ENCODE measurements around the gene CFAP126. TPM values are rescaled to one million over a fixed set of nuclear protein-coding genes. Genes with fewer than 3 reads are reported as not detected.
A peak's percentile ranks its signal among the peaks of the same experiment; 100 is the strongest.

CFAP126 gene
- total and polyA plus RNA-seq, 8 donors = 0.34 to 0.87 (median 0.47) TPM; not detected in 5

DNA sequence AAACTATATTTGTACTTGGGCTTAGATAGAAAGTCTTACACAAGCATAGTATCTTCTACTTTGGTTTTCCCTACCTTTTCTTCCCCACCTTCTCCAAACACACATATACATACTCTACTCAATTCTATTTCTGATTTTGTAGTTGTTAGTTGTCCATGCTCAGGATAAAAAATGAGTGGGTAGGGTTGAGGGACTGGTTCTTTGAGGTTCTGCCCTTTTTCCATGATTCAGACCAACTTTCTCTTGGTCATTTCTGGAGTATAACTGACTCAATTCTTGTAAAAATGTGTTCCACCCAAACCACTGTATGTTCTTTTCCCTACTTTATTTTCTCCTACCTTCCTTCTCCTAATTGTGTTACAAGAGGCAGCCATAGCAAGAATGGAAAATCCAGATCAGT is 3.3 kb downstream of the CFAP126 start:
- intact Hi-C loops (cut with DNase I) = no loop called here
- no peaks in the 10 kb centered on the region for H3K9me3 ChIP-seq
- no peaks in the 10 kb centered on the region for H3K27me3 ChIP-seq
- no peak for FAIRE-seq
- TF ChIP-seq, protein P1, sequence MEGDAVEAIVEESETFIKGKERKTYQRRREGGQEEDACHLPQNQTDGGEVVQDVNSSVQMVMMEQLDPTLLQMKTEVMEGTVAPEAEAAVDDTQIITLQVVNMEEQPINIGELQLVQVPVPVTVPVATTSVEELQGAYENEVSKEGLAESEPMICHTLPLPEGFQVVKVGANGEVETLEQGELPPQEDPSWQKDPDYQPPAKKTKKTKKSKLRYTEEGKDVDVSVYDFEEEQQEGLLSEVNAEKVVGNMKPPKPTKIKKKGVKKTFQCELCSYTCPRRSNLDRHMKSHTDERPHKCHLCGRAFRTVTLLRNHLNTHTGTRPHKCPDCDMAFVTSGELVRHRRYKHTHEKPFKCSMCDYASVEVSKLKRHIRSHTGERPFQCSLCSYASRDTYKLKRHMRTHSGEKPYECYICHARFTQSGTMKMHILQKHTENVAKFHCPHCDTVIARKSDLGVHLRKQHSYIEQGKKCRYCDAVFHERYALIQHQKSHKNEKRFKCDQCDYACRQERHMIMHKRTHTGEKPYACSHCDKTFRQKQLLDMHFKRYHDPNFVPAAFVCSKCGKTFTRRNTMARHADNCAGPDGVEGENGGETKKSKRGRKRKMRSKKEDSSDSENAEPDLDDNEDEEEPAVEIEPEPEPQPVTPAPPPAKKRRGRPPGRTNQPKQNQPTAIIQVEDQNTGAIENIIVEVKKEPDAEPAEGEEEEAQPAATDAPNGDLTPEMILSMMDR (IDR thresholded peaks at IDR 0.05) = no peak
- H3K36me3 ChIP-seq = no peaks in the 10 kb centered on the region
- no peak overlapping the region for H3K4me3 ChIP-seq
- no peak overlapping the region for H3K27ac ChIP-seq
- peaks cover 0 to 4% (median 0%) of the 10 kb centered on the region in 3 donors for H3K4me1 ChIP-seq
- DNase-seq = no peak
- no peak for ATAC-seq

DNA sequence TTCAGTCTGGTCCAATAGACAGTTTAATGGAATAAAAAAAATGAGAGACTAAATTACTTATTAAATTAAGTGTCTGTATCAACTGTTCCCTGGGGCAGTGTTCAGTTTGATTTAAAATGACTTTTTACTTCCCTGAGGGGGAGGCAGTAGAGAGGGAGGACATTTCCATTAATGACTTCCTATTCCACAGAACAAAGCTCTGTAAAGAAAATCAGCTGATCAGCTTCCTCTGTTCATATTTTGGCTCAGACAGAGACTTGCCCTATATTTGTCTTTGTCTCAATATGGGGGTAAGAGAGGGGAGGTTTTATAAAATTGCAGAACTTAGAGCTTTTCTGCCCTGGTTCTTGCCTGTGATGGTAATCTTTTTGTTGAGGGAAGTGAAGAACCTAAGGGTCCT is 8.4 kb downstream of the CFAP126 start:
- peak in 3 of 4 donors; percentile 24 to 74 (median 71) for ATAC-seq

DNA sequence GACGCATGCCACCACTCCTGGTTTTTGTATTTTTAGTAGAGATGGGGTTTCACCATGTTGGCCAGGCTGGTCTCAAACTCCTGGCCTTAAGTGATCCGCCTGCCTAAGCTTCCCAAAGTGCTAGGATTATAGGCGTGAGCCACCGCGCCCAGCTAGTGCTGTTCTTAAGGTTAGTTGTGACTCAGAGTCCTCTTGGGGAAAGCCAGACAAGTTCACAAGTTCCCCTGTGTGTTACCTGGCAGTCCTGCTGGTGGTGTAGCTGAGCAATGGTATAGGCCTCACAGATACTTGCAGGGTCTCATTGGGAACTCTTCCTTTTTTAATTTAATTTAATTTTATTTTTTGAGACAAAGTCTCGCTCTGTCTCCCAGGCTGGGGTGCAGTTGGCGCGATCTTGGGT is 10.6 kb downstream of the CFAP126 start:
- Histone ChIP-seq H3K9me3 (no peaks in the 10 kb centered on the region), H3K4me3 (no peak overlapping the region), H3K27me3 (no peaks in the 10 kb centered on the region), H3K27ac (no peak overlapping the region), H3K36me3 (no peaks in the 10 kb centered on the region), H3K4me1 (no peaks in the 10 kb centered on the region)
- DNase-seq (no peak), ATAC-seq (no peak), FAIRE-seq (no peak)
- 98 to 99% methylated on average over 8 of the region's 8 CpGs for WGBS, 2 donors
- intact Hi-C loops (cut with DNase I) = no loop called here
- TF ChIP-seq, protein P1 (IDR thresholded peaks at IDR 0.05) = no peak

More for the DNA sequence above, 8.4 kb downstream of the CFAP126 start:
- H3K4me3 ChIP-seq = no peak overlapping the region
- H3K27ac ChIP-seq = peak overlapping the region in 1 of 4 donors; percentile 20
- H3K9me3 ChIP-seq = no peaks in the 10 kb centered on the region
- no peaks in the 10 kb centered on the region for H3K4me1 ChIP-seq
- DNase-seq = no peak
- no peaks in the 10 kb centered on the region for H3K36me3 ChIP-seq
- no peak for FAIRE-seq
- H3K27me3 ChIP-seq = no peaks in the 10 kb centered on the region
- TF ChIP-seq, protein P1 (IDR thresholded peaks at IDR 0.05) = no peak
- intact Hi-C loops (cut with DNase I) = no loop called here

DNA sequence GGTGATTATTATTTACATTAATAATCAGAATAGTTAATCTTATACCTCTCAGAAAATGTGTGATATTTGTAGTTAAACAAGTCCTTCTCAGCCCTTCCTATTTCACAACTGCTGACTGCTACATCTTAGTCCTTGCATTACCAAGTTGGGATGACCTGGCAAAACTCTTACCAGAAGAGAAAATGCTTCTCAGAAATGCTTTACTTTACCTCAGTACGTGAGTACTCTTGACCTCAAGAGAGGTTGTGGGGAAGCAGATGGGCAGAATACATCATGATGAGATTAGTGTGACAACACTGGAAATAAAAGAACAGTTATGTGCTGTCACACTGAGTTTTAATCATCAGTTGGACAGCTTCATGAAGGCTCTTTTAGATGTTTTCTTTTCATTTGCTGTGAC is 16.2 kb downstream of the CFAP126 start:
- no peaks in the 10 kb centered on the region for H3K9me3 ChIP-seq
- no peaks in the 10 kb centered on the region for H3K27me3 ChIP-seq
- no peaks in the 10 kb centered on the region for H3K4me1 ChIP-seq
- intact Hi-C loops (cut with DNase I) = no loop called here
- H3K4me3 ChIP-seq = no peak overlapping the region
- 52 to 60% methylated on average over 1 of the region's 1 CpG for WGBS, 2 donors
- FAIRE-seq (no peak), ATAC-seq (peak in 1 of 4 donors; percentile 44), DNase-seq (no peak)
- TF ChIP-seq, protein P1 (IDR thresholded peaks at IDR 0.05) = no peak
- no peak overlapping the region for H3K27ac ChIP-seq
- H3K36me3 ChIP-seq = peaks cover 0 to 3% (median 0%) of the 10 kb centered on the region in 3 donors

DNA sequence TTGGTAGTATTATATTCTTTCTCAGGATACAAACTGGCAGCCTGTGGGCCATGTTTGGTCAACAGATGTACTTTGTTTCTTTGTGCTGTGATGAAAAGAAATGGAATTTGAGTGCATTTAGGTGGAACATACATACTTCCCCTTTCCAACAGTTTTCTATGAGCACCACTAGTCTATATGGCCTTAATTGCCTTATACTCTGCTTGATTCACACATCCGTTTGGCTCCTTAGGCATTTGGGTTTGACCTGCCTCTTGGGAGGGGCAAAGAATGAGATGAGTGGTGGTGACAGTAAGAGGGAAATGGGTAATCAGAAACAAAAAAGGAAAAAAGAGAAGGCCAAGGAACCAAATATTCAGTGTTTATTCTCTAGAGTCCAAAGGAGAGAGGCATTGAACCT is 17.0 kb downstream of the CFAP126 start:
- intact Hi-C loops (cut with DNase I) = no loop called here
- peaks cover 0 to 3% (median 0%) of the 10 kb centered on the region in 3 donors for H3K36me3 ChIP-seq
- no peaks in the 10 kb centered on the region for H3K27me3 ChIP-seq
- no peaks in the 10 kb centered on the region for H3K9me3 ChIP-seq
- no peak for DNase-seq
- TF ChIP-seq, protein P1 (IDR thresholded peaks at IDR 0.05) = no peak
- no peak for ATAC-seq
- 91 to 94% methylated on average over 1 of the region's 1 CpG for WGBS, 2 donors
- no peak overlapping the region for H3K27ac ChIP-seq
- H3K4me3 ChIP-seq = no peak overlapping the region
- no peaks in the 10 kb centered on the region for H3K4me1 ChIP-seq
- no peak for FAIRE-seq

Data from pancreas (tissue), 10 donors.